ENCODE data around the gene TBC1D21.
A peak's percentile ranks its signal among the peaks of the same experiment; 100 is the strongest.

Gene TBC1D21

DNA sequence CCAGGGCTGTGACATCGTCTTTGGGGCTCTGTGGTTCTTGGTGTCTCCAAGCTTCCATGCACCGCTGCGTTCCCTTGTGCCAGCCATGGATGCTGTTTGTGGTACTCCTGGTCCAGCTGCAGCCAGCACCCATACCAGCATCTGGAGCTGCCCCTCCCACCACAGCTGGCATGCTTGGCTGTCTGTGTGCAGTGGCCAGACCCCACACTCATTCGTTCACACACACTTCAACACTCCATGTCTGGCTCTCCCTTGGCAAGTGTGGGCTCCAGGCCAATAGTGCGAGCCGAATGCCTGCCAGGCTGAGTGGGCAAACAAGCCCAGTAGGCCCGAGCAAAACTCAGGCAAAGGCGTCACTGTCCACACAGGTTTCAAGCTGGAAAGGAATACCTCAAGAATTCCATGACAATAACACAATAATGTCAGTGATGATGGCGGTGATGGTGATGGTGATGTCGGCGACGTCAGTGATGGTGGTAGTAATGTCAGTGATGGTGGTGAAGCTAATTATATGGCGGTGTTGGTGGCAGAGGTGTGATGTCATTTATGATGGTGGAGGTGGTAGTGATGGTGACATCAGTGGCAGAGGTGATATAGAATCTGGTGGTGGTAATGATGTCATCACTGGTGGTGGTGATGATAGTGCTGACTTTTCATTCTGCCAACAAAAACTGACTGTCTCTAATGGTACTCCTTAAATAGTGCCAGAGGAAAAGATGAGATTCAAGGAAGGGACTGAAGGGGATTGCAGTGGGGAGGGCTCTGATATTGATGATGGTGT is 19.3 kb downstream of the TBC1D21 start:
- TF ChIP-seq, protein P1, sequence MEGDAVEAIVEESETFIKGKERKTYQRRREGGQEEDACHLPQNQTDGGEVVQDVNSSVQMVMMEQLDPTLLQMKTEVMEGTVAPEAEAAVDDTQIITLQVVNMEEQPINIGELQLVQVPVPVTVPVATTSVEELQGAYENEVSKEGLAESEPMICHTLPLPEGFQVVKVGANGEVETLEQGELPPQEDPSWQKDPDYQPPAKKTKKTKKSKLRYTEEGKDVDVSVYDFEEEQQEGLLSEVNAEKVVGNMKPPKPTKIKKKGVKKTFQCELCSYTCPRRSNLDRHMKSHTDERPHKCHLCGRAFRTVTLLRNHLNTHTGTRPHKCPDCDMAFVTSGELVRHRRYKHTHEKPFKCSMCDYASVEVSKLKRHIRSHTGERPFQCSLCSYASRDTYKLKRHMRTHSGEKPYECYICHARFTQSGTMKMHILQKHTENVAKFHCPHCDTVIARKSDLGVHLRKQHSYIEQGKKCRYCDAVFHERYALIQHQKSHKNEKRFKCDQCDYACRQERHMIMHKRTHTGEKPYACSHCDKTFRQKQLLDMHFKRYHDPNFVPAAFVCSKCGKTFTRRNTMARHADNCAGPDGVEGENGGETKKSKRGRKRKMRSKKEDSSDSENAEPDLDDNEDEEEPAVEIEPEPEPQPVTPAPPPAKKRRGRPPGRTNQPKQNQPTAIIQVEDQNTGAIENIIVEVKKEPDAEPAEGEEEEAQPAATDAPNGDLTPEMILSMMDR (IDR thresholded peaks at IDR 0.05; ENCODE audit: low read depth, low read length) = no peak
- H3K4me3 ChIP-seq (replicated peaks in 1 of 2; ENCODE audit: low read depth in 2 of 2, low read length in 2 of 2) = no peak overlapping the region
- DNase-seq (ENCODE audit: low read depth in 2 of 2) = no peak

DNA sequence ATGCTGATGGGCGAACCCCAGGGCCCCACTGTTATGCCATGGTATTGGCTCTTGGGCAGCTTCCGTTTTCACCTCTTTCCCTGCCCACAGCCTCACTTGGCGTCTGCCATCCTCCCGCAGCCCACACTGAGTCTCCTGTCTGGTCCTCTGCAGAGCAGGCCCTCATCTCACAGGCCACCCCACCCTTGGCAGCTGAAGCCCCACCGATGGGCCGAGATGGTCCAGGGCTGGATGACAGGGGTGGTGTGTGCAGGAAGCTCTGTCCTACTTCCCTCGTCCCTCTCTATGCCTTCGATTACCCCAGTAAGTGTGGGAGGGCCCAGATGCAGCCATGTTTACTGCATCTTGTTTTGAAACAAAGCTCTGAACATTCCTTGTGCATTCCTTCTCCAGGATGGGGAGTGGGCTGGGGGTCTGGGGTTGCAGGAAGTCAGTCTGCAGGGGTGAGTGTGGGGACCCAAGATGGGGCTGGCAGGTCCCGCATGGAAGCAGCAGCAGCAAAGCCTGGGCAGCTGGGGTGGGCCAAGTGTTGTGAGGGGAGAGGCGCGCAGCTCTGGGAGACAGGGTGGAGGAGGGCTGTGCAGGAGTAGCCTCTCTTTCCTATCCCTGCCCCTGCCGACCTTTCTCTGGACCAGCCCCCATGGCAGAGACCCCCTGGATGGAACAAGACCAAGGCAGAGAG is 20.9 kb downstream of the TBC1D21 start:
- TF ChIP-seq, protein P1 (IDR thresholded peaks at IDR 0.05; ENCODE audit: low read depth, low read length) = no peak
- no peak for DNase-seq (ENCODE audit: low read depth in 2 of 2)

DNA sequence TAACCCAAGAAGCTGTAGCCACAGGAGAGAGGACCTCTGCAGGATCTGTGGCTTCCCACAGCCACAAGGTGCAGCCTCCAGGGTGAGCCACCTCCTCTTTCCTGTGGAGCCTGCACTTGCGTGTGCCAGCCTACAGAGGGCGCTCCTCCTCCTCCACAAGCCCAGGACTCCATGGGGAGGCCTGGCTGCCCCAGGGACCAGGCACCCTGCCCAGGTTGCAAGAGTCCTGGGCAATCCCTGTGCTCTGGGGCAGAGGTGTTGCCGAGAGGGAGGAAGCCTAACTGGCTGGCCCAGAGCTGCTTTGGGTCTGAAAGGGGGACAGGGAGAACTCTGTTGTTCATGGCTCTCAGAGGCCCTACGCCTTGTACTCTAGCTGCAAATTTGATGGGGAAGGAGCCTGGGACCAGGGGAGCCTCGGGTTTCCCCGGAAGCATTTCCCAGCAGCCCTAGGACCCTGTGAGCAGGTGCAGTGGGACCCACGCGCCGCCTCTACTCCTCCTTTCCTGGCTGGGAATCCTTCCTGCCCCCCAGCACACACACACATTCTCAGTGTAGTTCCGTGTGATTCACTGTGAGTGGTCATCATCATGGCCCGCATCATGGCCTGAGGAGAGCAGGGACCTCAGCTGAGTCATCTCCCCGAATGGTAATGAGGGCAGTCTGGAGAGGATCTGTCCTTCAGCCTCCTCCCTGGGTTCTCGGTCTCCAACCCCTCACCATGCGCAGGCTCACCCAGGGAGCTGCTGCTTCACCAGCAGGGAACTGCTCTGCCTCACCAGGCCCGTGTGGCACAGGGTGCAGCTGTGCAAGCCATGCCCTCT is 24.3 kb downstream of the TBC1D21 start:
- H3K4me3 ChIP-seq (replicated peaks in 1 of 2; ENCODE audit: low read depth in 2 of 2, low read length in 2 of 2) = no peak overlapping the region
- DNase-seq (ENCODE audit: low read depth in 2 of 2) = peak; percentile 79 to 95
- TF ChIP-seq, protein P1 (IDR thresholded peaks at IDR 0.05; ENCODE audit: low read depth, low read length) = peak; percentile 100

More for the DNA sequence above, 20.9 kb downstream of the TBC1D21 start:
- no peak overlapping the region for H3K4me3 ChIP-seq (replicated peaks in 1 of 2; ENCODE audit: low read depth in 2 of 2, low read length in 2 of 2)

DNA sequence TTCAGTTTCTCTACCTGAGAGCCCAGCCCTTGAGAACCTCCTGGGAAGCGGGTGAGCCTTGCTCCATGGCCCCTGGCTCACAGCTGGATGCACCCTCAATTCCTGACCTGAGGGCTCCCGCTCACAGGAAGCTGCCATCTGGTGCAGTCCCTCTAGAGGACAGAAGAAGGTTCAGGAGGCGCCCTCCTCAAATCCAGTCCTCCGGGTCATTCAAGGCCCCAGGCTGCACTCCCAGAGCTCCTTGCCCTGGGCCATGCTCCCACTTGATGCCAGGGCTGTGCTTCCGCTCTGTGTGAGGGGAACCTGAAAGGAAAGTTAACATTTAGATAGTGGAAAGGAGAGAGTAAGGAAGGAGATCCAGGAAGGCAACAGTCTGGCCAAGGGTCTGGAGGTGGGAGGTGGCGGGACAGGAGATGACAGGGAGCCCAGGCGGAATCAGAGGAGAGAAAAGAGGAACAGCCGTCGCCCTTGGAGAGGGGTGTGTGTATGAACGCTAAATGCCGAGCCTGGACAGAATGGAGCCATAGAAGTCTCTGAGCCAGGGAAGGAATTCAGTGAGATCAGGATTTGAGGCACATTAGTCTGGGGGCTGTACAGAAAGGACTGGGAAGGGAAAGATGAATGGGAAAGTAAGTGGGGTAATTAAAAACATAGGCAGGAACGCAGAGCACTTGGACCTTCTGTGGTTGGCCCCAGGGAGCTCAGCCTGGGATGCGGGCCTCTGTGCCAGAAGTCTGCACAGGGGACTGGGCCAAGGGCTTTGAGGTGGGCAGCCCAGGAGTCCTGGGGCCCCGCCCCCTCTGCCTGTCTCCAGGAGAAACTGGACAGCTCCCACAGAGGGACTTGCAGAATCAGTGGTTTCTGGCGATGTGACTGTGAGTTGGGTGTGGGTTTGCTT is 26.1 kb downstream of the TBC1D21 start:
- TF ChIP-seq, protein P1 (IDR thresholded peaks at IDR 0.05; ENCODE audit: low read depth, low read length) = no peak
- no peak for DNase-seq (ENCODE audit: low read depth in 2 of 2)

DNA sequence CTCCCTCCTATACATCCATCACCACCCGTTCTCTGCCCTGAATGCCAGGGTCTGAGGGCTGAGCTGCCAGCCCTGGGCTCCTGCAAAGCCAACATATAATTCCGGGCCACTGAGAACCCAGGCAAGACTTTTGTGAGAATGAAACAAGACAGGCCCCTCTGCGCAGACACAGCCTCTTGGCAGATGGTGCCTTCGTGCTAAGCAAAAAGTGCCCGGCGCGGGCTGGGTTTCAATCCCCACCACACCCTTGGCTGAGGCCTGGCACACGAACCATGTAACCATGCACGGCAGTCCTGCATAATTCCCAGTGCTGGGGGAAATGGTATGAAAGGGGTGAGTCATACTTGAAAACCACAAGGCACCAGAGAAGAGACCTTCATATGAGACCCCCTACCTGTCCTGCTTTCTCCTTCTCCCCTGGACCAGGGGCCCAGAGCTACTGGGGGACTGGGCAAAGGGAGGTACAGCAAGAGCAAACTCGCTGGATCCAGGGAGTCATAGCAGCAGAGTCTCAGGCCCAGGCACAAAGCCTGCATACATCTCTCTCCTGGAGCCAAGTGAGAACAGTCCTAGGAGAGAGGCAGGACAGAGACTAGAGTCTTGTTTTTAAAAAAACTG is 26.8 kb downstream of the TBC1D21 start:
- DNase-seq (ENCODE audit: low read depth in 2 of 2) = no peak
- TF ChIP-seq, protein P1 (IDR thresholded peaks at IDR 0.05; ENCODE audit: low read depth, low read length) = no peak
- no peak overlapping the region for H3K4me3 ChIP-seq (replicated peaks in 1 of 2; ENCODE audit: low read depth in 2 of 2, low read length in 2 of 2)

More for the DNA sequence above, 26.1 kb downstream of the TBC1D21 start:
- H3K4me3 ChIP-seq (replicated peaks in 1 of 2; ENCODE audit: low read depth in 2 of 2, low read length in 2 of 2) = no peak overlapping the region
